Type B pancreatic cell (in vitro differentiated cells): ENCODE results near the gene RSPH9. TPM values are rescaled to one million over a fixed set of nuclear protein-coding genes. Genes with fewer than 3 reads are reported as not detected.

ENCODE experiments used
- DNase-seq: peaks from one replicate; pipeline ENCODE4 v3.0.0; 2021; ENCODE audit warnings: mixed read lengths; ENCODE audit not compliant: unreplicated experiment; ENCODE audit errors: extremely low spot score
- H3K27ac Mint-ChIP-seq: 2 replicates; pipeline ENCODE4 v1.8.0; 2021; ENCODE audit warnings: mild to moderate bottlenecking, mixed read lengths
- H3K27me3 Mint-ChIP-seq: 2 replicates; pipeline ENCODE4 v1.8.0; 2021; ENCODE audit warnings: mixed read lengths
- H3K36me3 Mint-ChIP-seq: 2 replicates; pipeline ENCODE4 v1.8.0; 2021; ENCODE audit warnings: mixed read lengths
- H3K4me1 Mint-ChIP-seq: one replicate; pipeline ENCODE4 v1.8.0; 2021; ENCODE audit warnings: mixed read lengths; ENCODE audit not compliant: unreplicated experiment
- H3K4me3 Mint-ChIP-seq: 2 replicates; pipeline ENCODE4 v1.8.0; 2021; ENCODE audit warnings: mild to moderate bottlenecking, mixed read lengths
- H3K9me3 Mint-ChIP-seq: 2 replicates; pipeline ENCODE4 v1.8.0; 2021; ENCODE audit warnings: mixed read lengths
- CTCF ChIP-seq: fragments of 200-600 bp; sonication (generic); conservative IDR thresholded peaks from 2 replicates; pipeline ENCODE4 v1.5.0; 2021; ENCODE audit warnings: antibody characterized with exemption, mild to moderate bottlenecking
- total RNA-seq: library from RNA; stranded (reverse); gene quantifications from 2 replicates; pipeline ENCODE4 v1.2.1, GENCODE V29; 2021; ENCODE audit warnings: low replicate concordance

The RSPH9 gene
- total RNA-seq, 1 donor from 2014 or later: 0.53 TPM

- H3K27ac Mint-ChIP-seq: peak overlapping the region; percentile 41
- no peak for TF ChIP-seq CTCF
- H3K9me3 Mint-ChIP-seq: no peaks in the 10 kb centered on the region
- H3K36me3 Mint-ChIP-seq: no peaks in the 10 kb centered on the region
- peak; percentile 79 for DNase-seq
- H3K27me3 Mint-ChIP-seq: peaks cover 10% of the 10 kb centered on the region
- no peak overlapping the region for H3K4me3 Mint-ChIP-seq
- H3K4me1 Mint-ChIP-seq: peaks cover 43% of the 10 kb centered on the region
Measured at GRCh38 chr6:43714311-43715055, 69.6 kb downstream of the RSPH9 start.

DNA sequence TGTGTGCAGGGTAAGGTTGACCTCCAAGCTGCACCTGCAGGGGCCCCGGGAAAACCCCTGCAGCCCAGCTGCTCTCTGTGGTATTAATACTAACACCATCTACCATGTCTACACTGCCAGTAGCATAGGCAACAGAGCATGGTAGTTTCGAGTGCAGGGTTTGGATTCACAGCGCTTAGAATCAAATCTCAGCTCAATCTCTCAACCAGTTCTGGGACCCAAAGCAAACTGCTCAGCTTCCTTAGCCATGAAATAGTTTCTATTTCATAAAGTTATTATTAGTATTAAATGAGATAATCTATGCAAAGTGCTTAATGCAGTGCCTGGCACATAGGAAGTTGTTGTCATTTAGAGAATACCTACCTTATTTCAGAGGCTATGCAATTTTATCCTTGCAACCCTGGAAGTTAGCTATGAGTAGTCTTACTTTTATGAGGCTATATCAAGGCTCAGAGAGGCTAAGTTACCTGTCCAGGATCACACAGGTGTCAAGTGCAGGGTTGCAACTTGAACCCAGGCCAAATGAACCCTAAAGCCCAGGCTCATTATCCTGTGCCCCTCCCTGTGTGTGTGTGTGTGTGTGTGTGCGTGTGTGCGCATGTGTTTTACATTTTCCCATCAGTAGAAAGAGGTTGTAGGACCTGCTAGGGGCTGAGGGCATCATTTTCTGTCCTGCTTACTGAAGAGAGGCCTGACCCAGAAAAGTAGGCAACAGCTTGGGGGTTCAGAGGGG lies 70.4 kb downstream of the RSPH9 start:
- DNase-seq: no peak
- no peaks in the 10 kb centered on the region for H3K36me3 Mint-ChIP-seq
- no peak overlapping the region for H3K27ac Mint-ChIP-seq
- no peaks in the 10 kb centered on the region for H3K9me3 Mint-ChIP-seq
- H3K4me1 Mint-ChIP-seq: peaks cover 38% of the 10 kb centered on the region
- no peak overlapping the region for H3K4me3 Mint-ChIP-seq
- no peak for TF ChIP-seq CTCF
- H3K27me3 Mint-ChIP-seq: peaks cover 10% of the 10 kb centered on the region

GRCh38 chr6:43716099-43716498 lies 71.3 kb downstream of the RSPH9 start:
- Mint-ChIP-seq H3K27ac (no peak overlapping the region), H3K4me1 (peaks cover 30% of the 10 kb centered on the region), H3K4me3 (no peak overlapping the region), H3K27me3 (peaks cover 10% of the 10 kb centered on the region), H3K9me3 (no peaks in the 10 kb centered on the region), H3K36me3 (no peaks in the 10 kb centered on the region)
- DNase-seq: no peak
- TF ChIP-seq CTCF: no peak

DNA sequence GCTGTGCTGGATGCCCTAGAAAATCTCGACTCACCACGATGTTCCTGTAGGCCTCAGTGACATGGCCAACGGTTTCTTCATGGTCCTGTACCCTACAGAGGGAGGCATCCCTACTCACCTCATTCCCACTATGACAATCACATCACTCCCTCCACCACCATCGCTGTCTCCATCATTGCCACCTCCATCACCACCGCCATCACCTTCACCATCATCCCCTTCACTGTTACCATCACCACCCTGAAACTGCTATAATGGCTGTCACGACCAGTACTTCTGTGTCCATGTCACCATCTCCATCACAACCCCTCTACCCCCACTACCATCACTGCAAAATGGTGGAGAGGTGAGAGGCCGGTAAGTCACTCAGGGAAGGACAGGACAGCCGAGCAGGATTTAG lies 72.6 kb downstream of the RSPH9 start:
- Mint-ChIP-seq H3K27me3 (peaks cover 13% of the 10 kb centered on the region), H3K4me1 (peaks cover 23% of the 10 kb centered on the region), H3K27ac (no peak overlapping the region), H3K4me3 (no peak overlapping the region), H3K9me3 (no peaks in the 10 kb centered on the region), H3K36me3 (no peaks in the 10 kb centered on the region)
- no peak for TF ChIP-seq CTCF
- DNase-seq: no peak

DNA sequence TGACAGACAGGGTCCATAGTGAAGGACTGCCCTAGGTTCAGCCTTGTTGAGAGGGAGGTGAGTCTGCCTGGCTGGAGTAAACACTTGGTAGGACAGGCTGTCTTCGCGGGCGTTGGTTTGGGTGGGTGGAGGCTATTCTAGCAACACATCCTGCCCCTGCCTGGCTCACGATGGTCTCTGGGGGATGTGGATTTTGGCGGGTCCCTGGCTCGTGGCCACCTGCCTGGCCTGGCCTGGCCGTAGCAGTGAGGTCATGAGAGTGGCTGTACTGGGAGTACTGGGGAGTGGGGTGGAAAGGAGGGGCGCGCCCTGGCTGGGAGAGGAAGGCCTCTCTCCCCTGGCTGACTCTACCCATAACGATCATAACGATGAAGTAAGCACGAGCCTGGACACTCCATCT lies 73.0 kb downstream of the RSPH9 start:
- H3K4me3 Mint-ChIP-seq: no peak overlapping the region
- H3K9me3 Mint-ChIP-seq: no peaks in the 10 kb centered on the region
- H3K36me3 Mint-ChIP-seq: no peaks in the 10 kb centered on the region
- no peak overlapping the region for H3K27ac Mint-ChIP-seq
- peaks cover 13% of the 10 kb centered on the region for H3K27me3 Mint-ChIP-seq
- peaks cover 23% of the 10 kb centered on the region for H3K4me1 Mint-ChIP-seq
- TF ChIP-seq CTCF: no peak
- no peak for DNase-seq
